Thyroid gland (tissue), 4 donors: ENCODE measurements around the gene ZNF132. TPM values are rescaled to one million over a fixed set of nuclear protein-coding genes. Genes with fewer than 3 reads are reported as not detected.

Experiments
- DNase-seq, 2 donors: peaks; one replicate each; pipeline ENCODE4 v3.0.0-alpha.2; 2019
- H3K27ac ChIP-seq, 3 donors: fragments of 200-600 bp; sonication (generic); 1 replicate in 2 of 3; 2 replicates in 1 of 3; pipeline ENCODE4 v1.5.1; 2016 to 2019; ENCODE audit warnings: mild to moderate bottlenecking in 1 of 3, moderate library complexity in 1 of 3
- H3K27me3 ChIP-seq: fragments of 200-600 bp; sonication (generic); one replicate; pipeline ENCODE4 v1.5.1; 2019
- H3K36me3 ChIP-seq, 2 donors: fragments of 200-600 bp; sonication (generic); one replicate each; pipeline ENCODE4 v1.5.1; 2016 to 2019
- H3K4me1 ChIP-seq, 2 donors: fragments of 200-600 bp; sonication (generic); one replicate each; pipeline ENCODE4 v1.5.1; 2017 to 2019
- H3K4me3 ChIP-seq, 3 donors: fragments of 200-600 bp; sonication (generic); replicated peaks in 1 of 3; 1 replicate in 2 of 3; 2 replicates in 1 of 3; pipeline ENCODE4 v1.5.1; 2016; ENCODE audit warnings: mild to moderate bottlenecking in 1 of 3
- H3K9me3 ChIP-seq: fragments of 200-600 bp; sonication (generic); one replicate; pipeline ENCODE4 v1.5.1; 2017
- POLR2A ChIP-seq, 2 donors: fragments of 450-650 bp; IDR thresholded peaks; one replicate each; pipeline ENCODE4 v1.6.1; 2017; ENCODE audit warnings: antibody characterized with exemption in 2 of 2, mild to moderate bottlenecking in 2 of 2, moderate library complexity in 1 of 2
- WGBS, 2 donors: methylation state at CpG; one replicate each; pipeline ENCODE4 v1.1.5; 2017; 5-methylcytosine and 5-hydroxymethylcytosine counted together
- intact Hi-C: fragments of 100-400 bp; cut with DNase I; formaldehyde crosslinking; loops from one replicate; pipeline ENCODE4 v1.15.1; 2023
- microRNA-seq: library from miRNA; unstranded; fragments of <30 nt; microRNA quantifications from one replicate; pipeline ENCODE4, GENCODE V29; 2016
- small RNA-seq: library from RNA; depleted of rRNA; stranded (forward); fragments of <200 nt; gene quantifications from one replicate; pipeline ENCODE3, GENCODE V24; 2016
- total RNA-seq, 4 donors: library from RNA; depleted of rRNA; stranded (reverse); fragments of >200 nt; gene quantifications; one replicate each; pipeline ENCODE4 v1.2.3, GENCODE V29; 2016
- TF ChIP-seq, protein P1 (sequence below), 6 experiments: fragments of 200-600 bp in 3 of 6; fragments of 450-650 bp in 3 of 6; sonication (generic) in 3 of 6; IDR thresholded peaks; one replicate each; pipeline ENCODE4 v1.5.1; 2016 to 2019; ENCODE audit warnings: antibody characterized with exemption in 6 of 6, mild to moderate bottlenecking in 2 of 6, inconsistent platforms in 1 of 6, moderate library complexity in 1 of 6

The ZNF132 gene
- total RNA-seq, 4 donors from 2014 or later: 13.3 to 24.3 (median 16.2) TPM

GRCh38 chr19:58386576-58387337, 53.2 kb downstream of the ZNF132 start, which contains the start of gene RPS5:
TSS of gene RPS5 (plus strand) at chr19:58387269. CDS start at chr19:58388138, 869 bp downstream.
- intact Hi-C loops: loop anchor here (10.0 kb wide), 1 partner anchor 62 kb away; the partner anchor contains the start of gene ZSCAN22
- WGBS, 2 donors: 0 to 1% methylated on average over 21 to 22 of the region's 64 CpGs
- H3K4me1 ChIP-seq: peaks cover 18 to 26% of the 10 kb centered on the region in 2 donors

DNA sequence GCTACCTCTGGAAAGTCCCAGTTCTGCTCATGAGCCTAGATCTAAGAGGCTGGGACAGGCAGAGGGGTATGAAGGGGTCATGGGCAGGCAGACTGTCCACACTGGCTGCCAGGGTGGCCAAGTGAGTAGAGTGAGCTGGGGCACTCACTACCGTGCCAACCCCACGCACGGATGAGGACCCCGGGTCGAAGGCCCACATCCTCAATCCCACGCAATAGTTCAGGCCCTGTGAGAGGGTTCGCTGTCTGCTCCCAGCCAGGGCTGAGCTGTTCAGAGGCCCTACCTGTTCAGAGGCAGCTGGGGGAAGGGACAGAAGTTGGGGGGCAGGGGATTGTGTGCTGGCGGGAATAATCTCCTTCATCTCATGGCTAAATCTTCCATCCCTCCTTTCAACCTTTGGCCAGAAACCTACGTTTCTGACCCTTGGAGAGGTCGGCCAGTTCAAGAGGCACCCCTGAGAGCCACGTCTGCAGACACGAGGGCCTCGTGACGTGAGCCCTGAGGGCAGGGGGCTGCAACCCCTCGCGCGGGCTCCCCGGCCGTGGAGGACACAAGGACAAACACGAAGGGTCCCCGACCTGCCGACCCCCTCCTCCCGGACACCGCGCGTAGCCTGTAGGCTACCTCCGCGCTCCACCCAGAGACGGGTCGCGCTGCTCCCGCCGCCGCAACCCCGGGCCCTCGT, 53.9 kb downstream of the ZNF132 start:
- intact Hi-C loops: loop anchor here (10.0 kb wide), 1 partner anchor 61 kb away; the partner anchor contains the start of gene ZSCAN22
- Histone ChIP-seq H3K9me3 (no peaks in the 10 kb centered on the region), H3K27me3 (no peaks in the 10 kb centered on the region), H3K4me1 (peaks cover 21 to 30% of the 10 kb centered on the region in 2 donors), H3K27ac (peak overlapping the region; percentile 89 to 99 (median 93)), H3K4me3 (peak overlapping the region; percentile 54 to 82 (median 57)), H3K36me3 (peaks cover 0 to 4% of the 10 kb centered on the region in 2 donors)
- WGBS, 2 donors: 9 to 13% methylated on average over 13 to 20 of the region's 36 CpGs
- DNase-seq: peak in 1 of 2 donors; percentile 29
- TF ChIP-seq, protein P1, sequence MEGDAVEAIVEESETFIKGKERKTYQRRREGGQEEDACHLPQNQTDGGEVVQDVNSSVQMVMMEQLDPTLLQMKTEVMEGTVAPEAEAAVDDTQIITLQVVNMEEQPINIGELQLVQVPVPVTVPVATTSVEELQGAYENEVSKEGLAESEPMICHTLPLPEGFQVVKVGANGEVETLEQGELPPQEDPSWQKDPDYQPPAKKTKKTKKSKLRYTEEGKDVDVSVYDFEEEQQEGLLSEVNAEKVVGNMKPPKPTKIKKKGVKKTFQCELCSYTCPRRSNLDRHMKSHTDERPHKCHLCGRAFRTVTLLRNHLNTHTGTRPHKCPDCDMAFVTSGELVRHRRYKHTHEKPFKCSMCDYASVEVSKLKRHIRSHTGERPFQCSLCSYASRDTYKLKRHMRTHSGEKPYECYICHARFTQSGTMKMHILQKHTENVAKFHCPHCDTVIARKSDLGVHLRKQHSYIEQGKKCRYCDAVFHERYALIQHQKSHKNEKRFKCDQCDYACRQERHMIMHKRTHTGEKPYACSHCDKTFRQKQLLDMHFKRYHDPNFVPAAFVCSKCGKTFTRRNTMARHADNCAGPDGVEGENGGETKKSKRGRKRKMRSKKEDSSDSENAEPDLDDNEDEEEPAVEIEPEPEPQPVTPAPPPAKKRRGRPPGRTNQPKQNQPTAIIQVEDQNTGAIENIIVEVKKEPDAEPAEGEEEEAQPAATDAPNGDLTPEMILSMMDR (IDR thresholded peaks at IDR 0.05): no peak
- TF ChIP-seq POLR2A (IDR thresholded peaks at IDR 0.05): no peak

More at GRCh38 chr19:58386576-58387337, 53.2 kb downstream of the ZNF132 start, which contains the start of gene RPS5:
- TF ChIP-seq, protein P1 (IDR thresholded peaks at IDR 0.05): no peak
- TF ChIP-seq POLR2A (IDR thresholded peaks at IDR 0.05): peak; percentile 9 to 75
- peak within 1 kb of the TSS; percentile 54 to 82 (median 57) for H3K4me3 ChIP-seq
- H3K27me3 ChIP-seq: no peaks in the 10 kb centered on the region
- no peaks in the 10 kb centered on the region for H3K9me3 ChIP-seq
- peak within 1 kb of the TSS; percentile 89 to 99 (median 93) for H3K27ac ChIP-seq
- peaks cover 0 to 8% of the 10 kb centered on the region in 2 donors for H3K36me3 ChIP-seq
- DNase-seq: peak; percentile 96

DNA sequence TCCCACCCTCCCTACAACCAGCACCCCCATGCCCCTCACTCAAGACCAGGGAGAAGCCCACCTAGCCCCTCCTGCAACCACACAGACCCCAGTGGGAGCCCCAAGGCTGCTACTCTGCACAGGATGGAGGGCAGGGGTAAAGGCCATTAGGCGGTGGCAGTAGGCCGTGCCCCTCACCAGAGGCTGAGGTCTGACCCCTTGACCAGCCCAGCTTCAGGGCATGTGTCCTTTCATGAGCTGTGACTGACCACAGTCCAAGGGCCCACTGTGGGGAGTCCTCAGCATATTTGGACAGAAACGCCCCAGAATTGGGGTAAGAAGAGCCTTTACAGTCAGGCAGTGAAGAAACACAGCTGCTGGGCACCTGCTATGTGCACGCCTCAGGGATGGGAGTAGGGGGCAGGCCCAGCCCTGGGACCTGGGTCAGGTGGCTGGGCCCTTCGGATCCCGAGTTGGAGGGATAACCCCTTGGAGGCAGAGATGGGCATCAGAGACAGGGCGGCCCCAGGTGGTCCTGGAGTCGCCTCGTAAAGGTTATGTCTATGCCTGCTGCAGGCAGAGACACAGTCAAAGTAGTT, 54.6 kb downstream of the ZNF132 start:
- DNase-seq: no peak
- no peaks in the 10 kb centered on the region for H3K27me3 ChIP-seq

GRCh38 chr19:58382997-58383603, 56.9 kb downstream of the ZNF132 start:
- Histone ChIP-seq H3K36me3 (no peaks in the 10 kb centered on the region), H3K4me1 (peaks cover 29 to 41% of the 10 kb centered on the region in 2 donors), H3K9me3 (no peaks in the 10 kb centered on the region), H3K27ac (no peak overlapping the region), H3K4me3 (no peak overlapping the region), H3K27me3 (no peaks in the 10 kb centered on the region)
- TF ChIP-seq, protein P1 (IDR thresholded peaks at IDR 0.05): no peak
- DNase-seq: no peak
- intact Hi-C loops: loop anchor here (10.0 kb wide), 1 partner anchor 58 kb away; the partner anchor contains the start of gene ZSCAN22
- 90 to 97% methylated on average over 5 of the region's 6 CpGs for WGBS, 2 donors

More for the DNA sequence above, 54.6 kb downstream of the ZNF132 start:
- TF ChIP-seq, protein P1 (IDR thresholded peaks at IDR 0.05): no peak
- no peaks in the 10 kb centered on the region for H3K9me3 ChIP-seq
- intact Hi-C loops: loop anchor here (10.0 kb wide), 1 partner anchor 61 kb away; the partner anchor contains the start of gene ZSCAN22
- peaks cover 0 to 4% of the 10 kb centered on the region in 2 donors for H3K36me3 ChIP-seq
- H3K27ac ChIP-seq: peak overlapping the region in 2 of 3 donors; percentile 89 to 93
- peak overlapping the region in 2 of 3 donors; percentile 54 to 82 for H3K4me3 ChIP-seq
- 92 to 100% methylated on average over 2 to 4 of the region's 9 CpGs for WGBS, 2 donors
- peaks cover 21 to 31% of the 10 kb centered on the region in 2 donors for H3K4me1 ChIP-seq

Small RNAs within 50 kb of the gene (microRNA-seq; reads per million reads assigned to microRNA genes)
- gene MIR4754: 1.1 reads per million

Small RNAs within 50 kb of the gene (small RNA-seq; reads per million reads assigned to genes)
- gene MIR4754 (not detected), gene RNU6-1337P (not detected)

Other genes starting within 250 kb of the ZNF132 start
- 100 to 1,000 TPM in 1 of 4 donors, 10 to 100 TPM in 3; 64.7 to 103 (median 76.5) TPM for gene ZNF544, start 211.2 kb downstream of the ZNF132 start, total RNA-seq
- gene ZNF8, start 161.2 kb downstream of the ZNF132 start, total RNA-seq: 10 to 100 TPM in 3 of 4 donors, 1 to 10 TPM in 1; 9.7 to 14.7 (median 10.3) TPM
- 10 to 100 TPM; 56.3 to 87.2 (median 64.5) TPM for gene ERVK3-1, start 134.8 kb downstream of the ZNF132 start, total RNA-seq
- 1 to 10 TPM; 3.0 to 4.5 (median 4.2) TPM for gene ZSCAN22, start 113.2 kb downstream of the ZNF132 start, total RNA-seq
- gene A1BG, start 86.7 kb downstream of the ZNF132 start, total RNA-seq: 10 to 100 TPM in 1 of 4 donors, 1 to 10 TPM in 2, under 1 TPM in 1; 0.50 to 14.9 (median 3.4) TPM
- gene ZNF497, start 77.4 kb downstream of the ZNF132 start, total RNA-seq: 10 to 100 TPM in 1 of 4 donors, 1 to 10 TPM in 3; 7.1 to 16.2 (median 8.1) TPM
- gene ZNF837, start 59.1 kb downstream of the ZNF132 start, total RNA-seq: 10 to 100 TPM in 3 of 4 donors, 1 to 10 TPM in 1; 6.3 to 16.4 (median 15.1) TPM
- 1,000 to 10,000 TPM; 1,209 to 2,449 (median 1,340) TPM for gene RPS5, start 52.9 kb downstream of the ZNF132 start, total RNA-seq
- gene RNF225, start 44.5 kb downstream of the ZNF132 start, total RNA-seq: under 1 TPM in 1 of 4 donors, not detected in 3; 0.33 TPM
- 10 to 100 TPM; 10.1 to 31.1 (median 23.1) TPM for gene ZNF584, start 31.5 kb downstream of the ZNF132 start, total RNA-seq
- gene ZNF324B, start 11.5 kb upstream of the ZNF132 start, total RNA-seq: 10 to 100 TPM; 10.6 to 16.8 (median 13.4) TPM
- 10 to 100 TPM; 27.0 to 41.7 (median 32.2) TPM for gene ZNF324, start 26.9 kb upstream of the ZNF132 start, total RNA-seq
- gene ZNF446, start 36.2 kb upstream of the ZNF132 start, total RNA-seq: 10 to 100 TPM; 15.2 to 30.0 (median 25.6) TPM
- gene SLC27A5, start 71.8 kb upstream of the ZNF132 start, total RNA-seq: 10 to 100 TPM; 10.6 to 22.4 (median 17.7) TPM
- gene ZBTB45, start 79.7 kb upstream of the ZNF132 start, total RNA-seq: 10 to 100 TPM in 1 of 4 donors, 1 to 10 TPM in 3; 6.9 to 17.7 (median 8.5) TPM
- gene TRIM28, start 103.9 kb upstream of the ZNF132 start, total RNA-seq: 100 to 1,000 TPM; 195 to 237 (median 218) TPM
- 100 to 1,000 TPM; 123 to 155 (median 148) TPM for gene CHMP2A, start 115.0 kb upstream of the ZNF132 start, total RNA-seq
- 10 to 100 TPM; 17.2 to 28.5 (median 20.3) TPM for gene UBE2M, start 118.5 kb upstream of the ZNF132 start, total RNA-seq
- 10 to 100 TPM; 55.0 to 82.7 (median 70.5) TPM for gene MZF1, start 133.2 kb upstream of the ZNF132 start, total RNA-seq